SIG-M5 treated with dmso at 0.1 percent for 504 hours (cell line): ENCODE measurements around the gene ERBB4.
A peak's percentile ranks its signal among the peaks of the same experiment; 100 is the strongest.
"Not testable (repeated sequence)": the region's sequence is repeated elsewhere in the genome, so short reads cannot be mapped to it uniquely, and the experiment has no call there.

Experiments
- DNase-seq: peaks from one replicate; lab custom pipeline; 2025; ENCODE audit not compliant: unreplicated experiment; lab: John Stamatoyannopoulos, UW

The ERBB4 gene

GRCh38 chr2:211649331-211649730, 889.3 kb downstream of the ERBB4 start:
- no peak for DNase-seq

DNA sequence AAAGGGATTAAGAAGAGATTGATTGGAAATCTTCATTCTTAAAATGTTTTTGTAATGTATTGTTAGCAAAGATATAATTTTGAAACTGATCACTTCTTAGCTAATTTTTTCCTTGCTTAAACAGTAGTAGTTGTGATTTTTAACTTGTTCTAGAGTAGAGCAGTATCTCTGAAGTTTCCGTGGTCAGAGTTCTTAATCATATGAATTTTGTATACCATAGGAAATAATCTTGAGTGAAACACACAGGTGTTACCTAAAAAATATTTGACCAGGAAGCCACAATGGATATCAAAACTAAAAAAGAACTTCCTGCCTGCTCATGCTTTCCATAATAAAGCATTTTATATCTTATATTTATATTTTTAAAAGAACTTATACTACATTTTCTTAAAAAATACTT, 907.1 kb downstream of the ERBB4 start:
- no peak for DNase-seq

DNA sequence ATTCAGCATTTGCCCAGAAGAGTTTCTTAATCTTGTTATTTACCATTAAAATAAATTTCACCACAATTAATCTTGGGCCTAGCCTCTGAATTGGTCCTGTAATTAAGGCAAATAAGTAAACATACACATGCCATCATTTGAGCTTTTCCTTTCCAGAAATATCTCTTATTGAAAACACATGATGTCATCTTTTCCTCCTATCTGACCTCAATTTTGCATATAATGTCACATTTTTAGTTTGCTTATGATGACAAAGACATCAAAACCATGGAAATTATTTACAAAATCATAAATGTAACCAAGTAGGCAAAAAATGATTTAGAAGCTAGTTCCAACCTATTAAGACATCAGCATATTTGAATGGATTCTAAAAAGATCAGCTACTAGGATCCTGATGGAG, 915.5 kb downstream of the ERBB4 start:
- no peak for DNase-seq

GRCh38 chr2:211620986-211621385, 917.6 kb downstream of the ERBB4 start:
- DNase-seq: no peak

DNA sequence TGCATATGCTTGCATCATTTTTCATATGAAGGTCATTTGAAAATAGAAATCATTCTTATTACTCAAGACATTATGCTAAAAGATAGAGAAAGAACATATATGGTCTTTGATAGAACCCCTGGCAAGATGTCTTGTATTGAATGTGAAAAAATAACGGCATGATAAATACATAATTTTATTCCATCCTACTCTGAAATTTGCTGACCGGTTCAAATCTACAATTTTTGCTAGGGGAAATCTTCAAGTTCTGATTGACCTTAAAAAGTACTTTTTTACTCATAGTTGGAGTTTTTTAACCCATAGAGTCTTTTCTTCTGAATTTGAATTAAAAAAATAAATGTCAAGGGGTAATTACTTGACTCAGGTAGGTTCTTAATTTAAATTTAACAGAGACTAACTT, 920.8 kb downstream of the ERBB4 start:
- no peak for DNase-seq

- DNase-seq: no peak
Observed at GRCh38 chr2:211611621-211612020, 927.0 kb downstream of the ERBB4 start.

DNA sequence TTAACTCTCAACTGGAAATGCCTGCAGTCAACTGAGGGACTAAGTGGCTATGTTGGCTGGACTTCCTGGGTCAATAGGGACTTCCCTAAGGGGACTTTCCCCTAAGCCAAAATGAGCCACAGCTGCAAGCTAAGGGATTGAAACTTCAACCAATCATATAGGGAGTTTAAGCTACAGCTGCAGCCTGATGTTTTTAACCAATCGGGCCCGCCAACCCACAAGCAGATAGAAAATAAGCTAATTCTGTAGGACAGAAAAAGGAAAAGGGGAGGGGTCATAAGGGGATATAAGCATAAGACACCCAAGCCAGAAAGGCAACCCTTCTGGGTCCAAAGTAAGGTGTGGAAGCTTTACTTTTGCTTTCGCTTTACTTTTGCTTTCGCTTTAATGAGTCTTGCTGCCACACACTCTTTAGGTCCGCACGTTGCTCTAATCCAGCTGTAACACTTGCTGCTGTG, 927.5 kb downstream of the ERBB4 start:
- DNase-seq: no peak

- DNase-seq: no peak
Observed at GRCh38 chr2:211609127-211609526, 929.5 kb downstream of the ERBB4 start.

DNA sequence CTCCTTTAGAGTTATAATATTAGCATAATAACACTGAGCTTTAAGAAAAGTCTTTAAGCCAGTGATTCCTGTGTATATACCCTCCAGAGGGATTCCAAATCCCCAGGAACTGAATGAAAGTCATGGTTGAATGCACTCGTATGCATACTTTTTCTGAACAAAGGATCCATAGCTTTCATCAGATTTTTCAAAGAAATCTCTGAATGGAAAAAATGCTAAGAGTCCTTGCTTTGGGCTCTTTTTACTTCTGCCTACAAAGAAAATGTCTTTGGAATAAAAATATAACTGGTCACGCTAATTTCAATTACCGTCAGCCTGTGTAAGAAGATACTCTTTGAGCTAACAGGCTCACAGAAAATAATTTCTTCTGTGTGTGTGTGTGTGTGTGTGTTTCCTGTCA, 939.5 kb downstream of the ERBB4 start:
- DNase-seq: no peak

DNA sequence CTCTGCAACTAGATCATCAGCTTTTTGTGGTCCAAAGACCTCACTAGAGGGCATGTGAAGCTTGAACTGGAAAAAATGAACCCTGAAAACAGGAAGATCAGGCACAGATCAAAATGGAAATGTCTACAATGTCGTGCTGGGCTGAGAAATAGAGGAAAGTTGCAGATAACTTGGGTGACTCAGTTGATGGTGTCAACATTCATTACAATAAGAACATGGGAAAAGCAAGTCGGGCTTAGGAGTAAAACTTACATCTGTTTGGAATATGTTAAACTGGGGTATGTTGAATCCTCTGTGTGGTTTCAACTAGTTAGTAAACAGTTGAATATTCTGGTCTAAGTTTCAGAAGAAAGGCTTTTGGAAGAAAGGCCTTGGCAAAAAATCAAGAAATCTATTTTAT, 940.4 kb downstream of the ERBB4 start:
- DNase-seq: no peak

DNA sequence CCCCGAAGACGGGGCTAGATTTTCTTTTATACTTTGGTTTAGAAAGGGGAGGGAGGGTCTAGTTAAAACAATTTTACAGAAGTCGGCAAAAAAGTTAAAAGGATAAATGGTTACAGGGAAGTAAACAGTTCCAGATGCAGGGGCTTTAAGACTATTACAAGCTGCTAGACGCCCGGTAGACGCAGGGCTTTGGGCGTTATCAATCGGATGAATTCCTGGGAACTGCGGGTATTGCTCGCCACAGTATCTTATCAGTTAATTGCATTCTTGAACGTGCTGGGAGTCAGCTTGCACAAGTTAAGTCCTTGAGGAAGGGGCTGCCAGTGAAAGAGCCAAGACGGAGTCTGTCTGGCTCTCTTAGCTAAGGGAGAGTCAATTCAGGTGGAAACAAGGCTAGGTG, 946.6 kb downstream of the ERBB4 start:
- DNase-seq: not testable (repeated sequence)

DNA sequence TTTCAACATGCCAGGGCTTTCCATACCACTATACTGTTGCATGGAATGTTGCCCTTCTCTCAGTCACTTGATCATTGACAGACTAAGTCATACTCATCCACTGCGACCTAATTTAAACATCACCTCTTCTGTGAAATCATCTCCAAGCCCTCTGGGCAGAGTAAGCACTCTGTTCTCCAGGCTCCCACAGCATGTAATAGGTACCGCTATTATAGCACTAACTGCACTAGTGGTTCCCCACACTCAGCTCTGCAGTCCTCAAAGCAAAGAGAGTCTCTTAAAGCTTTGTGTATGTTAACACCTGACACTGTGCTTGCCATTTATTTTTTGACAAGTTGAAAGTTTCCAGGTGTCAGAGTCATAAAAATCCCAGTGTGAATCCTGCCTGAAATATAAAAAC, 947.2 kb downstream of the ERBB4 start:
- no peak for DNase-seq

DNA sequence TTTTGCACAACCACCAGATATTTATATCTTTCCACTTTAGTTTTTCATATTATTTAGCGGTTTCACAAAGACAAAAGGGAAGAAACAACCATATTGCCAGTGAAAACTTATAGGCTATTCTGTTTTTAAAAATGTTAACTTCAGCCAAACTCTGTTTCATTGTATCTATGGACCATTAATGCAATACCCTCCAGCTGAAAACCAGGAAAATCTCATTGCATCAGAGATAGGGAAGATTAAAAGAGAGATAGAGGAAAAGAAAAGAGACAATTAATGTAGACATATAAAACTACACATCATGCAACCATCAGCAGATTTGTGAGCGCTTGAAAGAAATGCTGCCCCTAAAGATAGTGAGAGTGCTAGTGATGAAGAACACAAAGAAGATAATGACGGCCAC, 970.2 kb downstream of the ERBB4 start:
- DNase-seq: no peak

DNA sequence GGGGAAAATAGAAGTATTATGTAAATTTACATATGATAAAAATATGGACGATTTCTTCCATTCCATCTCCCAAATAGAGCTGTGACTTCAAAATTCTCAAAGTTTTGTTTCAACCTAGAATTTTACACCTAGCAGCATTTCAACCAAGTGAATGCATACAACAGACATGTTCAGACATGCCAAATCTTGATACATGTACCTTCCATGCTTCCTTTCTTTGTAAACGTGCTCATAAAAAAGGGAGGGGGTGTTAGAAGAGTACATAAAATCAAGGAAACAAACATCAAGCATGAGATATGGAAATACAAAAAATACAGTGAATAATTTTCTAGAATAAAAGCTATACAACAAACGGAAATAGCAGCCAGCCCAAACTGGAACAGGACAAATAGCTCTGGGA, 974.2 kb downstream of the ERBB4 start:
- DNase-seq: no peak

- no peak for DNase-seq
Observed at GRCh38 chr2:211545582-211545981, 993.0 kb downstream of the ERBB4 start.

DNA sequence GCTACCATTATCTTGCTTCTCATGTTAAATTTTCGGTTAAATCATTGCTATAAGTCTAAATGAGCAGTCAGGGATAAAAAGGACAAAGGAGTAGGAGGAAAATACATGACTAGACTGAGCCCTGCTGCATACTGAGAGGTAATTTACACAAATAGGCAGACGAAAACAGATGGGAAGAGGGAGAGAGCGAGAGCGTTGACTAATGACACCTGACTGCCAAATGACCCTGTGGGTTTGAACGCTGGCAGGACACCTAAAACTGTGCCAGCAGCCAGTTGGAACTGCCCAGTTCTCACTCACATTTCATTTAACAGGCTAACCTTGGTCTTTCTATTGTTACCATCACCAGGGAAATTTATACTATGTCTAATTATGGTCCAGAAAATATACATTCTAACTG, 1004.0 kb downstream of the ERBB4 start:
- no peak for DNase-seq

DNA sequence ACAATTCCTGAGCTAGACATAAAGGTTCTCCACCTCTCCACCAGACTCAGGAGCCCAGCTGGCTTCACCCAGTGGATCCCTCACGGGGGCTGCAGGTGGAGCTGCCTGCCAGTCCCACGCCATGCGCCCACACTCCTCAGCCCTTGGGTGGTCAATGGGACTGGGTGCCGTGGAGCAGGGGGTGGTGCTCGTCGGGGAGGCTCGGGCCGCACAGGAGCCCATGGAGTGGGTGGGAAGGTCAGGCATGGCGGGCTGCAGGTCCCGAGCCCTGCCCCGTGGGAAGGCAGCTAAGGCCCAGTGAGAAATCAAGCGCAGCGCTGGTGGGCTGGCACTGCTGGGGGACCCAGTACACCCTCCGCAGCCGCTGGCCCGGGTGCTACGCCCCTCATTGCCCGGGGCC, 1014.4 kb downstream of the ERBB4 start:
- DNase-seq: not testable (repeated sequence)

DNA sequence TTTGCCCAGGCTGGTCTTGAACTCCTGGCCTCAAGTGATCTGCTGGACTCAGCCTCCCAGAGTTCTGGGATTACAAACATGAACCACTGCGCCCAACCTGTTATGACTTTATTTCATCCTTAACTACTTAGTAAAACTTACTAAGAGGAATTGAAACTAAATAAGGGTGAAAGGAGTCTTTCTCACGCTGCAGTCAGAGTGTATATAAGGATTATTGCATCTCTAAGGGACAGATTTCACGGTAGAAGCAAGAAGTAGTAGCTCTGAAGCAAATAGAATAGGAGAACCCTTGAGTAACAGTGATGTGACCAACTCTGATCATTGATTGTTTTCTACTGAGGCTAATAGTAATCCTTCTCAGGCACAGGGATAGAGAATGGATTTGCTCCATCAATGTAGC, 1022.1 kb downstream of the ERBB4 start:
- DNase-seq: peak; percentile 1

DNA sequence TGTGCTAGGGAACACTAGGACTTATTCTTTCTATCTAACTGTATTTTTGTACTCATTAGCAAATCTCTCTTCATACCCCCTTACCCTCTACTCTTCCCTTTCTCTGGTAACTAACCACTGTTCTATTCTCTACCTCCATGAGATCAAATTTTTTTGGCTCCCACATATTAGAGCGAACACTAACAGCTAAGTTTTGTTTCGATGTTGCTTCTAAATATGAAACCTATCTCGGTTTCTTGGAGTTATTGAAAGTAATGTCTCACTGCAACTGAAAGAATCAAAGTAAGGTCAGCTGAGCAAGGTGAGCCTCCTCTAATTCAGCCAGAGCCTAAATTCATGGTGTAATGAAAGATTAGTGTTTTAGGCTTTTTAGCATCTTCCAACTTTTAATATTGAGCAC, 1024.6 kb downstream of the ERBB4 start:
- DNase-seq: no peak

DNA sequence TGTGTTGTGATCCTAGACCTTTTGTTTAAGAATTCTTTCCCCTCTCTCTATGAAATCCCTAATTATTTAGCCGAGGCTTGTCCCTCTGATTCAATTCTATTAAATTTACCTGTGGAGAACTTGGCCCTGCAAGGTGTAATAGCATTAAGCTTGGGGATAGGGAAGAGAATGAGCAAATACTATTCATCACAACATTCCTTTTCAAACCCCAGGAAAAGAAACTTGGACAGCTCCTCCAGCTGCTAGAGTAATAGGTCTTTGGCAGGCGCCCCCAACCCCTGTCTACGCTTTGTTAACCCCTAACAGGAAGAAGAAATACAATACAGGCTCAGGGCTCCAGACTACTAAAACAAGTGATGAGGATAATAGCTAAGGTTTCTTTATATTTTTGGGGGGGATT, 1025.2 kb downstream of the ERBB4 start:
- DNase-seq: no peak

GRCh38 chr2:211512806-211513205, 1025.8 kb downstream of the ERBB4 start:
- no peak for DNase-seq

DNA sequence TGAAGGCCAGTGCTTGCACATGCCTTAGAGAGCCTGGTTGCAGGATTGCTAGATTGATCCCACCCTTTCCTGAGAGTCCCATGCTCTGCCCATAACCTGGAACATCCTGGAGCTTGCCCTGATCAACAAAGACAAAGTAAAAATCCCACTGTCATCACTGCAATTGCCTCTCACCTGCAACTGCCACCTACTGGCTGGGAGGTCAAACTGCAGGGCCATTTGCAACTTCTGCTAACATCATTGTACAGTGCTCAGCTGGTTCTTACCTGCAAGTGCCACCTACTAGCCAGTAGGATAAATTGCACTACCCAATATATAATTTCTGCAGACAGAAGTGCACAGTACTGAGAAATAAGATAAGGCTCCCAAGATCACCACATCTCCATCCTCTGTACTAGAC, 1034.7 kb downstream of the ERBB4 start:
- DNase-seq: no peak

DNA sequence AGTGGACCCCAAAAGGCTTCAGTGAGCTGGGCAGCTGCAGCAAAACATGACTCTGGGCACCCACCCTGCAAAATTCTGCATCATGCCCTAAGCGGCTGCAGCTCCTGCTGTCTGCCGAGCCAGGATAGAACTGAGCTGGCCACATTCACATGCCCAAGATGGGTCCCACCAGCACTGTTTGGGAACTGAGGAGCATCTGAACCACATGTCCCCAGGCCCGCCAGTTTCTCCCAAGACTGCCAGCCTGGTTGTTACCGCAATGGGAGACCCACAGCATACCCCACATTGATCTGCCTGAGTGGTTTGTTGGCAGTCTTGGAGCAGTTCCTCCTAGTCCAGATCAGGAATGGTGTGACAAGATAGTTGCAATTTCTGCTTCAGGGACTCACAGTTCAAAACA, 1035.4 kb downstream of the ERBB4 start:
- no peak for DNase-seq
